ENCODE measurements around the gene SPIN4. TPM values are rescaled to one million over a fixed set of nuclear protein-coding genes. Genes with fewer than 3 reads are reported as not detected.
"Not testable (repeated sequence)": the region's sequence is repeated elsewhere in the genome, so short reads cannot be mapped to it uniquely, and the experiment has no call there.

SPIN4 gene
- total RNA-seq (10 to 100 TPM in 1 of 2 donors, 1 to 10 TPM in 1; 5.6 to 10.1 TPM), polyA plus RNA-seq (1 to 10 TPM; 2.0 to 2.4 TPM)
- long read RNA-seq, donor 1, full-length matches to known transcripts = 30 of 30 reads
- long read RNA-seq, donor 1, partial matches to known transcripts = 0 of 30 reads
- long read RNA-seq, donor 1, other reads (novel, unspliced or antisense) = 0 of 30 reads
- long read RNA-seq, donor 2, full-length matches to known transcripts = 18 of 18 reads
- long read RNA-seq, donor 2, partial matches to known transcripts = 0 of 18 reads
- long read RNA-seq, donor 2, other reads (novel, unspliced or antisense) = 0 of 18 reads
- long read RNA-seq, donor 3, full-length matches to known transcripts = 10 of 10 reads
- long read RNA-seq, donor 3, partial matches to known transcripts = 0 of 10 reads
- long read RNA-seq, donor 3, other reads (novel, unspliced or antisense) = 0 of 10 reads
- long read RNA-seq, donor 4, full-length matches to known transcripts = 28 of 28 reads
- long read RNA-seq, donor 4, partial matches to known transcripts = 0 of 28 reads
- long read RNA-seq, donor 4, other reads (novel, unspliced or antisense) = 0 of 28 reads
- long read RNA-seq, donor 5, full-length matches to known transcripts = 51 of 51 reads
- long read RNA-seq, donor 5, partial matches to known transcripts = 0 of 51 reads
- long read RNA-seq, donor 5, other reads (novel, unspliced or antisense) = 0 of 51 reads

DNA sequence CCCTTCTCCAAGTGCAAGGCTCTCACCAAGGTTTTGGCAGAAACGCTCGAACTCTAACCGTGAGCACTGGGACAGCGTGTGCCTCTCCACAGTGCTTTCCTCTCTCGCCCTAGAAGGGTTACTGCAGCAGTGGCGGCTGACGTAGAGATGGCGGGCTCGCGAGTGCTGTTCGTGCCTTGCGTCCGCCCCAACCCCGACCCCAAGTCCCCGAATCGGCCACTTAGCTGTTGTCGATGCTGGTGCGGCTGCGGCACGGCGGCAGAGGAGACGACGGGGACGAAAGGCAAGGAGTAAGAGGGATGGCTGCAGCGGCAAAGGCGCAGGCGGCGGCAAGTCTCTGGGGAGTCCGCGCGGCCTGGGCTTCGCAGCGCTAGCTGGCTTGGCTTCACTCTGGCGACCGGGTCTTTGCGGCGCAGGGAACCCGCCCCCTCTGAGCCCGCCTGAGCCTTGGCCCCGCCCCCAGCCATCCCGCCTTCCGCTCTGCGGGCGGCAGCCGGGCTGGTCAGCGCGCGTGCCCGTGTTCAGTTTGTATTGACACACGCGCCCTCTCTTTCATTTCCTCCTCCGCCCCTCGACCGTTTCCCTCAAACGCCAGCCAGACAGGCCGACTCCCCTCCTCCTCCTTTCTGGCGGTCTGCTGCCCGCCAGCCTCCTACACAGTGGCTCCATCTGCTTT lies at the start of gene SPIN4:
Gene SPIN4 (minus strand): TSS at position 392 of the 676 bp plus-strand sequence. CDS start 513 bp downstream, outside the sequence.
- DNase-seq = peak; percentile 93 to 96 (median 94)
- Histone ChIP-seq H3K36me3 (ENCODE audit: control insufficient read depth in 4 of 4, insufficient read depth in 4 of 4, low read length in 4 of 4) (no peaks in the 10 kb centered on the region), H3K27ac (ENCODE audit: low read depth in 1 of 2, low read length in 1 of 2) (peak within 1 kb of the TSS in 1 of 2 donors; percentile 88), H3K4me1 (ENCODE audit: control insufficient read depth in 5 of 5, insufficient read depth in 5 of 5, low read length in 5 of 5) (no peaks in the 10 kb centered on the region), H3K27me3 (ENCODE audit: control insufficient read depth in 3 of 3, insufficient read depth in 3 of 3, low read length in 2 of 3) (no peaks in the 10 kb centered on the region), H3K9me3 (ENCODE audit: control insufficient read depth in 4 of 4, insufficient read depth in 3 of 4, low read length in 3 of 4) (peaks cover 0 to 4% (median 0%) of the 10 kb centered on the region in 4 donors), H3K4me3 (peak within 1 kb of the TSS; percentile 62), H3K9ac (ENCODE audit: insufficient read depth in 1 of 2, low read length in 2 of 2) (peak within 1 kb of the TSS in 1 of 2 donors; percentile 81)
- peak; percentile 93 for ATAC-seq (ENCODE audit: insufficient read depth, low FRiP score)
- TF ChIP-seq, protein P1, sequence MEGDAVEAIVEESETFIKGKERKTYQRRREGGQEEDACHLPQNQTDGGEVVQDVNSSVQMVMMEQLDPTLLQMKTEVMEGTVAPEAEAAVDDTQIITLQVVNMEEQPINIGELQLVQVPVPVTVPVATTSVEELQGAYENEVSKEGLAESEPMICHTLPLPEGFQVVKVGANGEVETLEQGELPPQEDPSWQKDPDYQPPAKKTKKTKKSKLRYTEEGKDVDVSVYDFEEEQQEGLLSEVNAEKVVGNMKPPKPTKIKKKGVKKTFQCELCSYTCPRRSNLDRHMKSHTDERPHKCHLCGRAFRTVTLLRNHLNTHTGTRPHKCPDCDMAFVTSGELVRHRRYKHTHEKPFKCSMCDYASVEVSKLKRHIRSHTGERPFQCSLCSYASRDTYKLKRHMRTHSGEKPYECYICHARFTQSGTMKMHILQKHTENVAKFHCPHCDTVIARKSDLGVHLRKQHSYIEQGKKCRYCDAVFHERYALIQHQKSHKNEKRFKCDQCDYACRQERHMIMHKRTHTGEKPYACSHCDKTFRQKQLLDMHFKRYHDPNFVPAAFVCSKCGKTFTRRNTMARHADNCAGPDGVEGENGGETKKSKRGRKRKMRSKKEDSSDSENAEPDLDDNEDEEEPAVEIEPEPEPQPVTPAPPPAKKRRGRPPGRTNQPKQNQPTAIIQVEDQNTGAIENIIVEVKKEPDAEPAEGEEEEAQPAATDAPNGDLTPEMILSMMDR (IDR thresholded peaks at IDR 0.05; ENCODE audit: control extremely low read depth, extremely low read depth) = no peak
- 0 to 26% methylated on average over 38 to 58 of the region's 58 CpGs for WGBS, 2 donors

DNA sequence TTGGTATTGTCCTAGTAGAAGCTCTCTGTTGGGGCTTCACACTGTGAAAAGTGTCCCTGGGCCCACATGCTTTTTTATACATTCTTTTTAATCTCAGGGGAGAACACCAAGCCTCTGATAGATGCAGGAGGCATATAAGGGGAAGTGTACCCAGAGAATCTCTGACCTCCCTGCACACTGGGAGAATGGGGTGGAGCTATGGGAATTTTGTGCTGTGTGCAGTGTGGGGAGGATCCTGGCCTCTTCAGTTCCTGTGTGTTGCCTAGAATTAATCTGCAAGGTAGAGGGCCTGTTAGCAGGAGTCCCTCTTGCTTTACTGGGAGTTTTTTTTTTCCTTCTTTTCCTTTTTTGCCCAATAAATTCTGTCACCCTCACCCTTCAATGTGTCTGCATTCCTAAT lies 49.2 kb upstream of the SPIN4 start:
- TF ChIP-seq, protein P1 (IDR thresholded peaks at IDR 0.05; ENCODE audit: control extremely low read depth, extremely low read depth) = no peak
- H3K4me1 ChIP-seq (ENCODE audit: control insufficient read depth in 5 of 5, insufficient read depth in 5 of 5, low read length in 5 of 5) = no peaks in the 10 kb centered on the region
- no peaks in the 10 kb centered on the region for H3K9me3 ChIP-seq (ENCODE audit: control insufficient read depth in 4 of 4, insufficient read depth in 3 of 4, low read length in 3 of 4)
- ATAC-seq (ENCODE audit: insufficient read depth, low FRiP score) = no peak
- H3K27ac ChIP-seq (ENCODE audit: low read depth in 1 of 2, low read length in 1 of 2) = no peak overlapping the region
- no peak overlapping the region for H3K4me3 ChIP-seq
- no peak overlapping the region for H3K9ac ChIP-seq (ENCODE audit: insufficient read depth in 1 of 2, low read length in 2 of 2)
- H3K36me3 ChIP-seq (ENCODE audit: control insufficient read depth in 4 of 4, insufficient read depth in 4 of 4, low read length in 4 of 4) = no peaks in the 10 kb centered on the region
- no peak for DNase-seq
- H3K27me3 ChIP-seq (ENCODE audit: control insufficient read depth in 3 of 3, insufficient read depth in 3 of 3, low read length in 2 of 3) = no peaks in the 10 kb centered on the region

DNA sequence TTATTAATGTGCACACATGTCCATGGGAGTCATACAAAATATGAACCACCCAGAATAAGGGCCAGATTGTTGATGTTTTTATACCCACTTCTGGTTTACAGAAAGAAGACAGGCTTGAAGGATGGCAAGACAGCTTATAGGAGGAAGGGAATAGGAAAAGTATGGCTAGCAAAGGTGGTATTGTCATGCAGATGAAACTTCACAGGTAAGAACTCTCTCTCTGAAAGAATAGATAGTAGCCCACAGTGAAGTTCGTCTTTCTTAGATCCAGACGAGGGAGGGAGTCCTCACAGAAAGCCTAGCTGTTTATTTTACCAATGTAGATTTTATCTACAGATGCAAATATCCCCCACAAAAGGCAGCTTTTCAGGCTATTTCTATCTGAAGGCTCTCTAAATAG lies 43.7 kb upstream of the SPIN4 start:
- H3K36me3 ChIP-seq (ENCODE audit: control insufficient read depth in 4 of 4, insufficient read depth in 4 of 4, low read length in 4 of 4) = no peaks in the 10 kb centered on the region
- ATAC-seq (ENCODE audit: insufficient read depth, low FRiP score) (no peak), DNase-seq (no peak)
- TF ChIP-seq, protein P1 (IDR thresholded peaks at IDR 0.05; ENCODE audit: control extremely low read depth, extremely low read depth) = no peak
- H3K4me1 ChIP-seq (ENCODE audit: control insufficient read depth in 5 of 5, insufficient read depth in 5 of 5, low read length in 5 of 5) = no peaks in the 10 kb centered on the region
- no peaks in the 10 kb centered on the region for H3K27me3 ChIP-seq (ENCODE audit: control insufficient read depth in 3 of 3, insufficient read depth in 3 of 3, low read length in 2 of 3)
- 45 to 100% methylated on average over 1 to 2 of the region's 2 CpGs for WGBS, 2 donors
- no peak overlapping the region for H3K9ac ChIP-seq (ENCODE audit: insufficient read depth in 1 of 2, low read length in 2 of 2)
- peaks cover 0 to 5% (median 0%) of the 10 kb centered on the region in 4 donors for H3K9me3 ChIP-seq (ENCODE audit: control insufficient read depth in 4 of 4, insufficient read depth in 3 of 4, low read length in 3 of 4)
- H3K27ac ChIP-seq (ENCODE audit: low read depth in 1 of 2, low read length in 1 of 2) = no peak overlapping the region
- H3K4me3 ChIP-seq = no peak overlapping the region

DNA sequence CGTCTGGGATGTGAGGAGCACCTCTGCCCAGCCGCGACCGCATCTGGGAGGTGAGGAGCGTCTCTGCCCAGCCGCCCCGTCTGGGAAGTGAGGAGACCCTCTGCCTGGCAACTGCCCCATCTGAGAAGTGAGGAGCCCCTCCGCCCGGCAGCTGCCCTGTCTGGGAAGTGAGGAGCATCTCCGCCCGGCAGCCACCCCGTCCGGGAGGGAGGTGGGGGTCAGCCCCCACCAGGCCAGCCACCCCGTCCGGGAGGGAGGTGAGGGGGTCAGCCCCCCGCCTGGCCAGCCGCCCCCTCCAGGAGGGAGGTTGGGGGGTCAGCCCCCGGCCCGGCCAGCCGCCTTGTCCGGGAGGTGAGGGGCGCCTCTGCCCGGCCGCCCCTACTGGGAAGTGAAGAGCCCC lies 42.0 kb upstream of the SPIN4 start:
- DNase-seq = not testable (repeated sequence)

More for the DNA sequence above, 42.0 kb upstream of the SPIN4 start:
- not testable (repeated sequence) for H3K4me1 ChIP-seq (ENCODE audit: control insufficient read depth in 5 of 5, insufficient read depth in 5 of 5, low read length in 5 of 5); H3K36me3 ChIP-seq (ENCODE audit: control insufficient read depth in 4 of 4, insufficient read depth in 4 of 4, low read length in 4 of 4); H3K9ac ChIP-seq (ENCODE audit: insufficient read depth in 1 of 2, low read length in 2 of 2); H3K27ac ChIP-seq (ENCODE audit: low read depth in 1 of 2, low read length in 1 of 2); ATAC-seq (ENCODE audit: insufficient read depth, low FRiP score); H3K9me3 ChIP-seq (ENCODE audit: control insufficient read depth in 4 of 4, insufficient read depth in 3 of 4, low read length in 3 of 4); H3K4me3 ChIP-seq; H3K27me3 ChIP-seq (ENCODE audit: control insufficient read depth in 3 of 3, insufficient read depth in 3 of 3, low read length in 2 of 3)
- WGBS, 2 donors = 97 to 100% methylated on average over 3 to 24 of the region's 24 CpGs
